KBM-7 (cell line): ENCODE results near the gene SH2B3.
A peak's percentile ranks its signal among the peaks of the same experiment; 100 is the strongest.

ENCODE experiments used
- DNase-seq: peaks from one replicate; pipeline ENCODE4 v3.0.0-alpha.2; 2015
- in situ Hi-C: fragments of 300-500 bp; cut with MboI; formaldehyde crosslinking; loops from 2 replicates; pipeline ENCODE4 v1.14.3; 2020; ENCODE audit warnings: low sequenced_read_pairs, low pct_unique_long_range_greater_than_20kb, mixed read lengths

Gene SH2B3

GRCh38 chr12:111438481-111438880 is 32.8 kb downstream of the SH2B3 start:
- in situ Hi-C loops: no loop called here
- DNase-seq: peak; percentile 93

GRCh38 chr12:111439657-111440151 is 34.0 kb downstream of the SH2B3 start:
- in situ Hi-C loops: loop anchor here (10.0 kb wide), 1 partner anchor 45 kb away; no protein-coding TSS in a partner anchor
- no peak for DNase-seq

GRCh38 chr12:111440152-111440551 is 34.4 kb downstream of the SH2B3 start:
- DNase-seq: no peak
- in situ Hi-C loops: loop anchor here (10.0 kb wide), 1 partner anchor 45 kb away; no protein-coding TSS in a partner anchor

GRCh38 chr12:111440631-111441030 is 34.9 kb downstream of the SH2B3 start:
- in situ Hi-C loops: loop anchor here (10.0 kb wide), 1 partner anchor 46 kb away; no protein-coding TSS in a partner anchor
- no peak for DNase-seq

- in situ Hi-C loops: loop anchor here (10.0 kb wide), 1 partner anchor 47 kb away; no protein-coding TSS in a partner anchor
- DNase-seq: no peak
Measured at GRCh38 chr12:111441107-111441928, 35.6 kb downstream of the SH2B3 start.

GRCh38 chr12:111442301-111443045 is 36.8 kb downstream of the SH2B3 start:
- no peak for DNase-seq
- in situ Hi-C loops: loop anchor here (10.0 kb wide), 1 partner anchor 48 kb away; no protein-coding TSS in a partner anchor

- in situ Hi-C loops: loop anchor here (10.0 kb wide), 1 partner anchor 48 kb away; no protein-coding TSS in a partner anchor
- no peak for DNase-seq
Measured at GRCh38 chr12:111443086-111443485, 37.4 kb downstream of the SH2B3 start.

- DNase-seq: no peak
- in situ Hi-C loops: loop anchor here (10.0 kb wide), 1 partner anchor 49 kb away; no protein-coding TSS in a partner anchor
Measured at GRCh38 chr12:111443586-111443985, 37.9 kb downstream of the SH2B3 start.

- DNase-seq: no peak
- in situ Hi-C loops: loop anchor here (10.0 kb wide), 1 partner anchor 50 kb away; no protein-coding TSS in a partner anchor
Measured at GRCh38 chr12:111444314-111444924, 38.7 kb downstream of the SH2B3 start.

- DNase-seq: peak; percentile 82
- in situ Hi-C loops: loop anchor here (10.0 kb wide), 1 partner anchor 50 kb away; no protein-coding TSS in a partner anchor
Measured at GRCh38 chr12:111444925-111445725, 39.4 kb downstream of the SH2B3 start.

- in situ Hi-C loops: loop anchor here (10.0 kb wide), 1 partner anchor 51 kb away; no protein-coding TSS in a partner anchor
- peak; percentile 77 for DNase-seq
Measured at GRCh38 chr12:111445726-111446581, 40.2 kb downstream of the SH2B3 start.

- in situ Hi-C loops: loop anchor here (10.0 kb wide), 1 partner anchor 52 kb away; no protein-coding TSS in a partner anchor
- DNase-seq: no peak
Measured at GRCh38 chr12:111446631-111447570, 41.2 kb downstream of the SH2B3 start.

- in situ Hi-C loops: loop anchor here (10.0 kb wide), 1 partner anchor 53 kb away; no protein-coding TSS in a partner anchor
- DNase-seq: no peak
Measured at GRCh38 chr12:111447571-111448265, 42.0 kb downstream of the SH2B3 start.

GRCh38 chr12:111448266-111448830 is 42.6 kb downstream of the SH2B3 start:
- DNase-seq: no peak
- in situ Hi-C loops: loop anchor here (10.0 kb wide), 1 partner anchor 54 kb away; no protein-coding TSS in a partner anchor
